WTC11 (cell line): Measurements from ENCODE around the gene PLSCR2. TPM values are rescaled to one million over a fixed set of nuclear protein-coding genes. Genes with fewer than 3 reads are reported as not detected.

Source experiments
- total RNA-seq: library from RNA; stranded (reverse); gene quantifications from 3 replicates; pipeline ENCODE4 v1.2.3, GENCODE V29; 2021

Gene PLSCR2
- total RNA-seq, 1 experiment from 2014 or later = 0.39 TPM

Other genes with a start within 250 kb of the PLSCR2 start
- 3.5 to 5.7 TPM (median 3.8 TPM) in 3 replicates for gene PLSCR4, start 218.5 kb downstream of the PLSCR2 start, total RNA-seq
- gene PLSCR1, start 75.0 kb upstream of the PLSCR2 start, total RNA-seq = 44.4 to 58.1 TPM (median 48.1 TPM) in 3 replicates
- not detected in 3 replicates for gene PLSCR5, start 135.8 kb upstream of the PLSCR2 start, total RNA-seq